ENCODE data around the gene VSTM2L.
A peak's percentile ranks its signal among the peaks of the same experiment; 100 is the strongest.

Gene VSTM2L

GRCh38 chr20:37890108-37890507 is 12.8 kb upstream of the VSTM2L start:
- Mint-ChIP-seq H3K4me3 (no peak overlapping the region), H3K27ac (no peak overlapping the region), H3K9me3 (no peaks in the 10 kb centered on the region), H3K4me1 (no peaks in the 10 kb centered on the region), H3K36me3 (no peaks in the 10 kb centered on the region), H3K27me3 (no peaks in the 10 kb centered on the region)

GRCh38 chr20:37890643-37891042 is 12.3 kb upstream of the VSTM2L start:
- Mint-ChIP-seq H3K27ac (no peak overlapping the region), H3K9me3 (no peaks in the 10 kb centered on the region), H3K4me1 (no peaks in the 10 kb centered on the region), H3K27me3 (no peaks in the 10 kb centered on the region), H3K36me3 (no peaks in the 10 kb centered on the region), H3K4me3 (no peak overlapping the region)

GRCh38 chr20:37892001-37892400 is 10.9 kb upstream of the VSTM2L start:
- H3K36me3 Mint-ChIP-seq, result no peaks in the 10 kb centered on the region
- no peaks in the 10 kb centered on the region for H3K9me3 Mint-ChIP-seq
- H3K4me1 Mint-ChIP-seq, result no peaks in the 10 kb centered on the region
- no peak overlapping the region for H3K27ac Mint-ChIP-seq
- H3K4me3 Mint-ChIP-seq, result no peak overlapping the region
- H3K27me3 Mint-ChIP-seq, result no peaks in the 10 kb centered on the region

DNA sequence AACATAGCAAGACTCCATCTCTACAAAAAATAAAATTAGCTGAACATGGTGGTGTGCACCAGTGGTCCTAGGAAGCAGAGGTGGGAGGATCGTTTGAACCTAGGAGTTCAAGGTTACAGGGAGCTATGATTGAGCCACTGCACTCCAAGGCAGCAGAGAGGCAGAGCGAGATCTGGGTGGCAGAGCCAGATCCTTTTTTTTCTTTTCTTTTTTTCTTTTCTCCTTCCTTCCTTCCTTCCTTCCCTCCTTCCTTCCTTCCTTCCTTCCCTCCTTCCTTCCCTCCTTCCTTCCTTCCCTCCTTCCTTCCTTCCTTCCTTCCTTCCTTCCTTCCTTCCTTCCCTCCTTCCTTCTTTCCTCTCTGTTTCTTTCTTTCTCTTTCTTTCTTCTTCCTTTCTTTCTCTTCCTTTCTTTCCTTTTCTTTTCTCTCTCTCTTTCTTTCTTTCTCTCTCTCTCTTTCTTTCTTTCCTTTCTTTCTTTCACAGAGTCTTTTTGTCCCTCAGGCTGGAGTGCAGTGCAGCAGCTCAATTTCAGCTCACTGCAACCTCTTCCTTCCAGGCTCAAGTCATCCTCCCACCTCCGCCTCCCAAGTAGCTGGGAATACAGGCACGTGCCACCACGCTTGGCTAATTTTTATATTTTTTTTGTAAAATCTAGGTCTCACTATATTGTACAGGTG is 9.2 kb upstream of the VSTM2L start:
- Mint-ChIP-seq H3K36me3 (no peaks in the 10 kb centered on the region), H3K9me3 (no peaks in the 10 kb centered on the region), H3K27ac (no peak overlapping the region), H3K27me3 (no peaks in the 10 kb centered on the region), H3K4me1 (no peaks in the 10 kb centered on the region), H3K4me3 (no peak overlapping the region)

- H3K4me3 Mint-ChIP-seq, result no peak overlapping the region
- H3K36me3 Mint-ChIP-seq, result no peaks in the 10 kb centered on the region
- no peaks in the 10 kb centered on the region for H3K9me3 Mint-ChIP-seq
- H3K27me3 Mint-ChIP-seq, result peaks cover 4% of the 10 kb centered on the region
- no peaks in the 10 kb centered on the region for H3K4me1 Mint-ChIP-seq
- H3K27ac Mint-ChIP-seq, result no peak overlapping the region
These were observed 8.5 kb upstream of the VSTM2L start for GRCh38 chr20:37894454-37894853.

DNA sequence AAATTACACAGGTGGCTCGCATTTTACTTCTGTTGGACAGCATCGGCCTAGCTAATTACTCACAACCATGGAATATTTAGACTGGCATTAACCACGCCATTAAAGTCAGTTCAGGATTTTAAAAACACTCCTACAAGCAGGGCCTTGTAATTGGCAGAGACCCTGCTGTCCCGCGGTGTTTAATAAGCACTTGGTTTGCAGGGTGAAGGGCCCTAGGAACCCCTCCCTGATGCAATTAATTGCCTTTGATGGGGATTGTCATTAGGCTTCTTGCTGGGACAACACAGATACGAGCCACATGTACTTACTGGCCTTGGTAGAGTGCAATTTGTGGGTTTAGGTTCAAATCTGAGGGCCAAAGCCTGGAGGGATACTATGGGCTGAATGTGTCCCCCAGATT is 7.8 kb upstream of the VSTM2L start:
- H3K4me1 Mint-ChIP-seq, result no peaks in the 10 kb centered on the region
- H3K36me3 Mint-ChIP-seq, result no peaks in the 10 kb centered on the region
- no peak overlapping the region for H3K4me3 Mint-ChIP-seq
- peaks cover 10% of the 10 kb centered on the region for H3K27me3 Mint-ChIP-seq
- H3K27ac Mint-ChIP-seq, result no peak overlapping the region
- H3K9me3 Mint-ChIP-seq, result no peaks in the 10 kb centered on the region

DNA sequence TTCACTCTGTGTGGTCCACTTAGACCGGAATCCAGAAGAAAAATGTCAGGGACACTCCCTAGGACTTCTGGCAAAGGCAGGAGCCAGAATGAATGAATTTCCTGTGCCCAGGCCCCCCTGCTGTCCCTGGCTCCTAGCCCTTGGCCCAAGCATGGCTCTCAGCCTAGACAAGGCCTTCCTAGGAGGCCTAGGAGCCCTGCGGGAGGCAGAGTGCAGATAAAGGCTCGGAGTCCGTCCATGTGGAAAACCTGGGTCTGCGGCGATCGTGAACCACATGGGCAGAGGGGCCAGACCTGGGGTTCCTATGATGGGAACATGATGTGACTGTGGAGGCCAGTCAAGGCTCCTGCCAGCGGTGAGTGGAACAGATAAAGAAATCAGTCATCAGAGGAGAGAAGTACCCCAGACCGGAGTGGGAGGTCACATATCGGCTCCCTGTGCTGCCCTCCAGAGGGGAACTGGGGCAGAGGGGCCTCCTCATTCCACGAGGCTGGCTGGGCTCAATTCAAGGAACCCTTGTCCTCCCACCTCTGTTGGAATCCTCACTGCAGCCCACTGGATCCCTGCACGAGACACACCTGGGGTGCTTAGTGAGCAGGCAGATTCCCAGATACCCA is 5.9 kb upstream of the VSTM2L start:
- Mint-ChIP-seq H3K4me3 (no peak overlapping the region), H3K27ac (no peak overlapping the region), H3K4me1 (peaks cover under 1% of the 10 kb centered on the region), H3K27me3 (peaks cover 20% of the 10 kb centered on the region), H3K36me3 (no peaks in the 10 kb centered on the region), H3K9me3 (no peaks in the 10 kb centered on the region)

DNA sequence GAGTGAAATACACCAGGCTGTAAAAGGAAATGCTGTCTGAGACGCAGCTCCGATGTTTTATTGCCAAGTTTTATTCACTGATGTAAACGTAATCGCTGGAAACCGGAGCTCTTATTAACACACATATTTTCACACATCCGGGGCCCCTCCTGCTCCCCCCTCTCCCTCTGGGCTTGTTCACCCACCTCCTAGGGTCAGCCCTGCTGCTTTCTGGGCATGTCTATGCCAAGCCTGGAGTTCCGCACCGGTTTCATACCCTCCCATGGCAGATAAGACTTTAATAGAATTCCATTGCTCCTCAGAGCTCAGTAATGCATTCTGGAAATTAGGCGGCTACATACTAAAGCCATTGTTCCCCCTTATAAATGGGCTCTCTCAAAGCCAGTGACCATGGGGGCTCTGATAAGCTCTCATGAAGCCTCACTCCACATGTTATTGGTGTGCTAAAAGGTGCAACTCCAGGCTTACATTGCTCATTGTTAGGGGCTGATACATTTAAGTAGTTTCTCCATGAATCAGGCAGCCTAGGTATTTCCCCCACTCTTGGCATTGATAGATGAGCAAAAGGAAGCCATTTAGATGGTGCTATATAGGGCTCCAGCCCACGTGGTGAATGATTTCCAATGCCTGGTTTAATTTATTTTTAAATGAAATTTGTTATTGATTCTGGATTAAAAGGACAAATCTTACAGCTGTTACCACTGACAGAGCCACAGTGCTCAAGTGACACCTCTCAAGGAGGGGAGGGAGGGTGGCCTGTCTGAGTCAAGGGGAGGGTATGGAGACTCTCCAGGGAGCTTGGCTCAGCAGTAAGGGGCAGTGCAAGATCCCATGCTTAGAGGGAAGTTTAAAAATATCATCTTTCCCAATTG is 4.5 kb upstream of the VSTM2L start:
- no peaks in the 10 kb centered on the region for H3K9me3 Mint-ChIP-seq
- no peak overlapping the region for H3K27ac Mint-ChIP-seq
- no peak overlapping the region for H3K4me3 Mint-ChIP-seq
- peaks cover 5% of the 10 kb centered on the region for H3K4me1 Mint-ChIP-seq
- H3K36me3 Mint-ChIP-seq, result no peaks in the 10 kb centered on the region
- H3K27me3 Mint-ChIP-seq, result peaks cover 25% of the 10 kb centered on the region

GRCh38 chr20:37899105-37900045 is 3.6 kb upstream of the VSTM2L start:
- H3K9me3 Mint-ChIP-seq, result no peaks in the 10 kb centered on the region
- peaks cover 30% of the 10 kb centered on the region for H3K27me3 Mint-ChIP-seq
- H3K4me3 Mint-ChIP-seq, result no peak overlapping the region
- H3K4me1 Mint-ChIP-seq, result peaks cover 11% of the 10 kb centered on the region
- no peaks in the 10 kb centered on the region for H3K36me3 Mint-ChIP-seq
- H3K27ac Mint-ChIP-seq, result no peak overlapping the region

GRCh38 chr20:37901240-37901639 is 1.7 kb upstream of the VSTM2L start:
- Mint-ChIP-seq H3K9me3 (no peaks in the 10 kb centered on the region), H3K27me3 (peaks cover 45% of the 10 kb centered on the region), H3K27ac (no peak overlapping the region), H3K36me3 (no peaks in the 10 kb centered on the region), H3K4me1 (peaks cover 11% of the 10 kb centered on the region), H3K4me3 (no peak overlapping the region)

DNA sequence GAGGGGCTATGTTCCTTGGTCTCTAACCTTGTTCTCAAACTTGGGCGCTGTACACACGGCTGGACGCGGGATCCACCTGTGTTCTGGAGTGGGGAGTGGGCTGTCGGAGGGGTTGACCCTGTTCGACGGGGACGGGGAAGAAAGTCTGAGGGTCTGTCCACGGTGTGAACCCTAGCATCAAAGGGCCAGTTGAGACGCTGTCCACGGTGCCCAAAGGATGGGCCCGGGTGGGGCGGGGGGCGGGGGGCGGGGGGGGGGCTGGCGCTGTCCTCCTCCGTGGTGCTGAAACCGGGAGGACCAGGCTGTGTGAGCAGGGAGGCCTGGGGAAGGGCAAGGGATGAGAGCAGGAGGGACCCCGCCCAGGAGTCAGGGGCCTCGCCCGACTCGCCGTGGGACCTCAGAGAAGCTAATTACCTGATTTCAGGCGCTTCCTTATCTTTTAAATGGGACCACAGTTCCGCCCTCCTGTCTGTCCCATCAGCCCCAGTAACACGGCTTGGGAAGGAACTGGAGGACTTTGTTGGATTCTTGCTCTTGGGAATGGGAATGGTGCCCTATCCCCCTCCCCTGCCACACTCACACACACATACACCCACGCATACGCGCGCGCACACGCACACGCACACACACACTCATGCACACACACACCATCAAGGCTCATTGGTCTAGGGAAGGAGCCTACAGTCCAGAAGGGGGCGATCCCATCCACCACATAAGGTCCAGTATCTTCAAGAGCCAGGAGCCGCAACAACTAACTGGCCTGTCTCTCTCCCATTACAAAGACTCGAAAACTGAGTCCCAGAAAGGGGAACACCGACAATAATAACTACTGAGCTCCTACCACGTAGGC is 1.0 kb upstream of the VSTM2L start:
- Mint-ChIP-seq H3K4me1 (peaks cover 11% of the 10 kb centered on the region), H3K36me3 (no peaks in the 10 kb centered on the region), H3K27ac (peak overlapping the region; percentile 62), H3K9me3 (no peaks in the 10 kb centered on the region), H3K27me3 (peaks cover 45% of the 10 kb centered on the region), H3K4me3 (peak overlapping the region; percentile 39)

DNA sequence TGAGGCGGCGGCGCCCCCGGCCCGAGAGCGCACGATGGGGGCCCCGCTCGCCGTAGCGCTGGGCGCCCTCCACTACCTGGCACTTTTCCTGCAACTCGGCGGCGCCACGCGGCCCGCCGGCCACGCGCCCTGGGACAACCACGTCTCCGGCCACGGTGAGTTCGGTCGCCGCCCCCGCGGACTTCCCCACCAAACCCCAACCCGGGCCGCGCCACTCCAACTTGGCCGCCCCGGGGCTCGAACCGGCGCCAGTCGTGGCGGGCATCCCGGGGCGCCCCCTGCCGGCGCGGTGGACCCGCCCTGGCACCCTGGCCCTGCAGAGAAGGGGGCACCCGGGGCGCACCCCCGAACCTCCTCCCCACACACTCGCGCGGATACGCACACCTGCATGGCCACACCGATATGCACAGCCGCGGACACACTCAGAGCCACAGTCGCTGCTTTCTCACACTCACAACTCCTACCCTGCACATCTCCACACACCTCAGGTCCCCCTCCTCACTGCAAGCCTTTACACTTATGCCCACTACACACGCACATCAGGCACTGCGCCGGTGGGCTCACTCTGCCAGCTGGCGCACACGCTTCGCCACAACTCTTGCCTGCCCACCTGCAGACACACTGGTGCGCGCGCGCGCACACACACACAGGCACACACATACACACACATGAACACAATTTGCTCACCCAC is 535 bp downstream of the VSTM2L start:
- H3K36me3 Mint-ChIP-seq, result no peaks in the 10 kb centered on the region
- no peaks in the 10 kb centered on the region for H3K9me3 Mint-ChIP-seq
- H3K4me3 Mint-ChIP-seq, result peak overlapping the region; percentile 82
- no peak overlapping the region for H3K27ac Mint-ChIP-seq
- peaks cover 11% of the 10 kb centered on the region for H3K4me1 Mint-ChIP-seq
- H3K27me3 Mint-ChIP-seq, result peaks cover 50% of the 10 kb centered on the region

GRCh38 chr20:37904008-37904642 is 1.2 kb downstream of the VSTM2L start:
- no peaks in the 10 kb centered on the region for H3K9me3 Mint-ChIP-seq
- H3K4me3 Mint-ChIP-seq, result peak overlapping the region; percentile 82
- no peak overlapping the region for H3K27ac Mint-ChIP-seq
- peaks cover 11% of the 10 kb centered on the region for H3K4me1 Mint-ChIP-seq
- no peaks in the 10 kb centered on the region for H3K36me3 Mint-ChIP-seq
- peaks cover 50% of the 10 kb centered on the region for H3K27me3 Mint-ChIP-seq

Measured in activated naive CD4-positive, alpha-beta T cell treated with anti-CD3 and anti-CD28 coated beads, Interleukin-2, amount 50 U/mL, for 24 hours (primary cell).